ENCODE results near the gene FGD4. TPM values are rescaled to one million over a fixed set of nuclear protein-coding genes. Genes with fewer than 3 reads are reported as not detected.

Gene FGD4
- total and polyA plus RNA-seq, 3 donors from 2014 or later, result 51.0 to 90.2 (median 74.9) TPM

DNA sequence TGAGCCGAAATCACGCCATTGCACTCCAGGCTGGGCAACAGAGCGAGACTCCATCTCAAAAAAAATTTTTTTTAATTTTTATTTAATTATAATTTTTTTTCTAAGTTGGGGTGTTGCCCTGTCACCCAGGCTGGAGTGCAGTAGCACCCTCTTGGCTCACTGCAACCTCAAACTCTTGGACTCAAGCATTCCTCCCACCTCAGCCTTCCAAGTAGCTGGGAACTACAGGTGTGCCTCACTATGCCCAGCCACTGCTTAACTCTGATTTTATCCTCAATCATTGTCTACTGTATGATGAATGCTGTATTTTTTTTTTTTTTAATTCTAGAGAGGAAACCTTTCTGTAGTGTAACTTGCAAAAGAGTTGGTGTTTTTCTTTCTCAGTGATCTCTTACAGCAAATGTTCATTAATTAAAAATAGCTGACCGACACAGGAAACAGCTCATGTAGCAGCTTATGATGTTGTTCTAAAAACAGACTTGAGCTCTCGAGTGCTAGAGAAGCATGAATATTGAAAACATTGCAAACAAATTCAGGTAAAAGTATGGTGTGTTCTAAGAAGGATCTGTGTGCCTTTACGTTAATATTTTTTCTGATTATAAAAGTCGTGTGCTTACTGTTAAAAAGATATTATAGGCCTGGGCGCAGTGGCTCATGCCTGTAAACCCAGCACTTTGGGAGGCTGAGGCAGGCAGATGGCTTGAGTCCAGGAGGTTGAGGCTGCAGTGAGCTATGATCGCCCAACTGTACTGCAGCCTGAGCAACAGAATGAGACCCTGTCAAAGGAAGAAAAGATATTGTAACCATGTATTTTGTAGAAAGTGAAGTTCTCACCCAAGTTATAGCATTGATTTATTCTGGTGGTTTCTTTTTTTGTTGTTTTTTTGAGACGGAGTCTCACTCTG, 68.9 kb downstream of the FGD4 start:
- no peak for DNase-seq
- 65 to 72% methylated on average over 10 of the region's 10 CpGs for WGBS, 2 donors
- intact Hi-C loops (cut with DNase I; ENCODE audit: low total_unique reads), result no loop called here
- no peak overlapping the region for H3K4me3 ChIP-seq
- no peaks in the 10 kb centered on the region for H3K36me3 ChIP-seq (ENCODE audit: low read depth, missing control alignments)
- H3K27ac ChIP-seq, result no peak overlapping the region
- H3K4me1 ChIP-seq, result no peaks in the 10 kb centered on the region
- TF ChIP-seq, protein P1, sequence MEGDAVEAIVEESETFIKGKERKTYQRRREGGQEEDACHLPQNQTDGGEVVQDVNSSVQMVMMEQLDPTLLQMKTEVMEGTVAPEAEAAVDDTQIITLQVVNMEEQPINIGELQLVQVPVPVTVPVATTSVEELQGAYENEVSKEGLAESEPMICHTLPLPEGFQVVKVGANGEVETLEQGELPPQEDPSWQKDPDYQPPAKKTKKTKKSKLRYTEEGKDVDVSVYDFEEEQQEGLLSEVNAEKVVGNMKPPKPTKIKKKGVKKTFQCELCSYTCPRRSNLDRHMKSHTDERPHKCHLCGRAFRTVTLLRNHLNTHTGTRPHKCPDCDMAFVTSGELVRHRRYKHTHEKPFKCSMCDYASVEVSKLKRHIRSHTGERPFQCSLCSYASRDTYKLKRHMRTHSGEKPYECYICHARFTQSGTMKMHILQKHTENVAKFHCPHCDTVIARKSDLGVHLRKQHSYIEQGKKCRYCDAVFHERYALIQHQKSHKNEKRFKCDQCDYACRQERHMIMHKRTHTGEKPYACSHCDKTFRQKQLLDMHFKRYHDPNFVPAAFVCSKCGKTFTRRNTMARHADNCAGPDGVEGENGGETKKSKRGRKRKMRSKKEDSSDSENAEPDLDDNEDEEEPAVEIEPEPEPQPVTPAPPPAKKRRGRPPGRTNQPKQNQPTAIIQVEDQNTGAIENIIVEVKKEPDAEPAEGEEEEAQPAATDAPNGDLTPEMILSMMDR (IDR thresholded peaks at IDR 0.05), result no peak
- TF ChIP-seq POLR2A (IDR thresholded peaks at IDR 0.05), result no peak
- no peaks in the 10 kb centered on the region for H3K27me3 ChIP-seq
- no peaks in the 10 kb centered on the region for H3K9me3 ChIP-seq

DNA sequence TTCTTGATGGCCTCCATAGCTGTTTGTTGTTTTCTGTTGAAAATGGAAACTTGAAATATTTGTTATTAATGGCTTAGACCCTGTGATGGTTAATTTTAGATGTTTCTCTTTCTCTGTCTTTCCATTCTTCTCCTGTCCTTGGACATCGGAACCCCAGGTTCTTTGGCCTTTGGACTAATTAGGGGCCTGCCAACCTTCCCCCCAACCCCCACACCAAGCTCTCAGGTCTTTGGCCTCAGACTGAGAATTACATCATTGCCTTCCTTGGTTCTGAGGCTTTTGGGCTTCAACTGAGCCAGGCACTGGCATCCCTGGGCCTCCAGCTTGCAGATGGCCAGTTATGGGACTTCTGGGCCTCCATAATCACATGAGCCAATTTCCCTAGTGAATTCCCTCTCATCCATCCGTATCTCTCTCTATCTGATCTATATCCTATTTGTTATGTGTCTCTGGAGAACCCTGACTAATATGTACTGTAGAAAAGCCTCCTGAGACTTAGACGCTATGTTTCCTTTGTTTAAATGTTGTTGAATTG, 71.6 kb downstream of the FGD4 start:
- DNase-seq, result no peak
- Histone ChIP-seq H3K4me1 (no peaks in the 10 kb centered on the region), H3K27ac (no peak overlapping the region), H3K36me3 (ENCODE audit: low read depth, missing control alignments) (no peaks in the 10 kb centered on the region), H3K9me3 (no peaks in the 10 kb centered on the region), H3K4me3 (no peak overlapping the region), H3K27me3 (no peaks in the 10 kb centered on the region)
- WGBS, 2 donors, result 68 to 71% methylated on average over 3 of the region's 3 CpGs
- intact Hi-C loops (cut with DNase I; ENCODE audit: low total_unique reads), result no loop called here
- TF ChIP-seq POLR2A (IDR thresholded peaks at IDR 0.05), result no peak
- TF ChIP-seq, protein P1 (IDR thresholded peaks at IDR 0.05), result no peak

DNA sequence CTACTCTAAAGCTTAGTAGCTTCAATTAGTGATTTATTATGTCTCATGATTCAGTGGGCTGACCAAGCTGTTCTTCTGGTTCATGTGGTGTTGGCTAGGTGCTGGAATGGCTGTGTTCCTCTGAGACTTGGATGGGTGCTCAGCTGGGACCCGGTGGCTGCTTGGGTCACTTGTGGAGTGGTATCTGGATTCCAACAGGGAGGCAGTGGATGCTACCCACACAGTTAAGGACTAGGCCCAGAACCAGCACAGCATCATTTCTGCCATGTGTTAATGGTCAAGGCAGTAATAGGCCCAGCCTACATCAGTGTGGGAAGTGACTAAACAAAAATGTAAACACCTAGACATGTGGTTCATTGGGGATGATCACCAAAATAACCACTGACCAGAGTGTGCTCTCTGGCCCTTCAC, 72.2 kb downstream of the FGD4 start:
- no peak for DNase-seq
- TF ChIP-seq, protein P1 (IDR thresholded peaks at IDR 0.05), result no peak
- no peak for TF ChIP-seq POLR2A (IDR thresholded peaks at IDR 0.05)
- H3K36me3 ChIP-seq (ENCODE audit: low read depth, missing control alignments), result no peaks in the 10 kb centered on the region
- no peak overlapping the region for H3K4me3 ChIP-seq
- intact Hi-C loops (cut with DNase I; ENCODE audit: low total_unique reads), result no loop called here
- H3K9me3 ChIP-seq, result no peaks in the 10 kb centered on the region
- no peaks in the 10 kb centered on the region for H3K4me1 ChIP-seq
- H3K27ac ChIP-seq, result no peak overlapping the region
- 79 to 100% methylated on average over 1 of the region's 1 CpG for WGBS, 2 donors
- no peaks in the 10 kb centered on the region for H3K27me3 ChIP-seq

DNA sequence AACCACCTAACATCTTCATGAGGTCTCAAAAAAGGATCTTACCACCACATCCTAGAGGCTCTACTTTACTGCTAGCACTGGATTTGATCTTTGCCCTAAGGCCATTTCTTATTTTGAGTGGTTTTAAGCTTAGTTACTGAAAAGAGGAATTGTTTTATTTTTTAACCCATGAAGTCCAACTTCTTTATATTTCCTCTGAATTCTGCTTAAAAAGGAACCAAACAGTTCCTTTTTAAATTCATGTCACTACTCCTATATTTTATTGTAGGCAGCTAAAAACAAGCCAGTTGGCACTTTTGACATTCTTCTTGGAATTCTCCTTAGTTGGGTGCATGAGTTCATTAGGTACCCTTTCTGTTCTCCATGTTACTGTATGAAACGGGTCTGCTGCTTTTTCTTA, 76.4 kb downstream of the FGD4 start:
- WGBS, 2 donors, result 72 to 75% methylated on average over 1 of the region's 1 CpG
- intact Hi-C loops (cut with DNase I; ENCODE audit: low total_unique reads), result no loop called here
- TF ChIP-seq, protein P1 (IDR thresholded peaks at IDR 0.05), result no peak
- TF ChIP-seq POLR2A (IDR thresholded peaks at IDR 0.05), result no peak

More for the DNA sequence above, 76.4 kb downstream of the FGD4 start:
- H3K9me3 ChIP-seq, result no peaks in the 10 kb centered on the region
- H3K27me3 ChIP-seq, result no peaks in the 10 kb centered on the region
- no peak for DNase-seq
- H3K4me1 ChIP-seq, result no peaks in the 10 kb centered on the region
- no peak overlapping the region for H3K27ac ChIP-seq
- no peaks in the 10 kb centered on the region for H3K36me3 ChIP-seq (ENCODE audit: low read depth, missing control alignments)
- H3K4me3 ChIP-seq, result no peak overlapping the region

Data from testis (tissue), 3 donors.